GM08714 (cell line): ENCODE measurements around the gene MACO1.

ENCODE experiments used
- H3K4me3 ChIP-seq: fragments of 200-500 bp; sonication (Bioruptor generic); 2 replicates; pipeline ENCODE4 v1.5.1; 2014; ENCODE audit warnings: mild to moderate bottlenecking, low read length, inconsistent platforms
- ZNF274 ChIP-seq: IDR thresholded peaks from 2 replicates; pipeline ENCODE4 v1.6.1; 2012; ENCODE audit warnings: mild to moderate bottlenecking, low read depth, low read length

Gene MACO1

DNA sequence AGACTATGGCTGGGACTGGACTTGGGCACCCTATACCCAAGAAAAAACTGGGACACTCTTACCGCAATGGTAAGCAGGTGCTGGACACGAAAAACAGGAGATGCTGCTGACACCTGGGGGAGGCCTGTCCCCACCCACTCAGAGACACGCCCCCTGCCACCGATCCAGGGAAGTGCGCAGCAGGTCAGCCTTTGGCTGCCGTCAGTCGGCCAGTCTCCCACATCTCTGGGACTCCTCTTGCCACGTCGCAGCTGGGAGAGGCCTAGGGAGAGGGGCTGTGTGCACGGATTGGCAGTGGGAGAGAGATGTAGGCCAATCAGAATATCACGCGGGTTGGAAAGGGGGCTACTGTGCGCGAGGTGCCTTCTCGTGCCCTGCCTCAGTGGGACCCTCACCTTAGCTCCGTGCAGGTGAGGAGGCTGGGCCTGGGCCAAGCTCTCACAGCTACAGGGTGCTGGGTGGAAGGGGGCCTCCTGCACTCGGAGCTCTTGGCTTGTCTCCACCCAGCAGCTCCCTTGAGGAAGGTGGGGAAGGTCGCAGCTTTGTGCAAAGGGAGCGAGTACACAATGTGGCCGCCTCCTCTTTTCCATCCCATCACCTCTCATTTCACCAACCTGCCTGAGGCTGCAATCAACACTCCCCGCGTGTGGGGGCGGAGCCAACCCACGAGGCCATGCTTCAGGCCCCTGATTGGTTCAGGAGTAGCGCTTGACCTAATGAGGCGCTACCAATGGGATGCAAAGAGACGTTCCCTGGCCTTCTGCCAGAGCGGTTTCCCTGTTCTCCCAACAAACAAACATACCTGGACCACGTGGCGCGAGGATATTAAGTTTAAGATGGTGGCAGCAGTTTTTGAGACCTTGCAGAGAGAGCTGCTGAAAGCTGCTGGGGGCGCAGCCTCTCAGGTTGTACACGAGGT is 87.0 kb downstream of the MACO1 start:
- no peak overlapping the region for H3K4me3 ChIP-seq
- no peak for TF ChIP-seq ZNF274

GRCh38 chr1:25519624-25520023 is 88.9 kb downstream of the MACO1 start:
- no peak overlapping the region for H3K4me3 ChIP-seq
- TF ChIP-seq ZNF274: no peak

- H3K4me3 ChIP-seq: no peak overlapping the region
- TF ChIP-seq ZNF274: no peak
These were observed 89.9 kb downstream of the MACO1 start for GRCh38 chr1:25520446-25521061.

DNA sequence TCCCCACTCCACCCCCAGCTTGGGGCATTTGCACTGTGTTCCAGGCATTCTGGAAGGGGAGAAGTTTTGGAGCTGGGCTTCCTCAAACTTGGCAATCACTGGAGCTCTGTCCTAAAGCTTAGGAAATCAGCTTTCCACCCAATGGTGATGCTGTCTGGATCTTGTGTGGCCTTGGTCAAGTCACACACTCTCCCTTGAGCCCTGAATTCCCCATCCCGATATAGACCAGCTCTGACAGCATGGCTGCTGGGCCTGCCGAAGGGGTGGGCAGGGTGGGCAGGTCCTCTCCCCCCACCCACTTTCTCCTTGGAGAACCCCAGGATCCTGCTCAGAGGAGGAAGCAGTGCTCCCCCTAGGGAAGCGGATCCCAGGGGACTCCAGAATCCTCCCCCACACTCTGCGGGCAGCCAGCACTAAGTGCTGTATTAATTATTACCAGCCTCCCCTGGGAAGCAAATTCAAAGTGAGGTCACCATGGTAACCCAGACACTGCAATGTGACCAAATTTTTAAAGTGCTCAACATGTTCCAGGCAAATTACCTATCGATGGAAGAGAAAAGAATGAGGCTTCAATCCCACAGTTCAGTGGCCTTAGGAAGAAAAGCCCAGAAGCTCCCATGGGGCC is 91.4 kb downstream of the MACO1 start:
- no peak for TF ChIP-seq ZNF274

DNA sequence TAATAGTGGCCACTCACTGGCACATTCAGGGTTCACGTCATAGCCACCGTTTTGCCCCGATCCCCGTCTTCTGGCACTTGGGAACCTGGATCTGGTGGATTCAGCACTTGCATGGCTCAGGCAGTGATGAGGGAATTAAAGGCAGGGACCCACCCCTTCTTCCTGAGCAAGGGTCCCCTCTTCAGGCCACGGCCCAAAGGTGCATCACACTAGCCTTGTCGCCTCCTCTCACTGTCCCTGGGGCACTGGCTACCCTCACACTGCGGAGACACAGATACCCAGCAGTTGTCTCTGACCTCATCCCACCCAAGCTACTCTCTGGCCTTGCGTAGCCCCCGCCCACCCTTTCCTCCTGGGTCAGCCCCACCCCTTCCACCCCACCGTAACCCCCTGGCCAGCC is 92.8 kb downstream of the MACO1 start:
- no peak overlapping the region for H3K4me3 ChIP-seq
- TF ChIP-seq ZNF274: no peak

More for the DNA sequence above, 91.4 kb downstream of the MACO1 start:
- no peak overlapping the region for H3K4me3 ChIP-seq

DNA sequence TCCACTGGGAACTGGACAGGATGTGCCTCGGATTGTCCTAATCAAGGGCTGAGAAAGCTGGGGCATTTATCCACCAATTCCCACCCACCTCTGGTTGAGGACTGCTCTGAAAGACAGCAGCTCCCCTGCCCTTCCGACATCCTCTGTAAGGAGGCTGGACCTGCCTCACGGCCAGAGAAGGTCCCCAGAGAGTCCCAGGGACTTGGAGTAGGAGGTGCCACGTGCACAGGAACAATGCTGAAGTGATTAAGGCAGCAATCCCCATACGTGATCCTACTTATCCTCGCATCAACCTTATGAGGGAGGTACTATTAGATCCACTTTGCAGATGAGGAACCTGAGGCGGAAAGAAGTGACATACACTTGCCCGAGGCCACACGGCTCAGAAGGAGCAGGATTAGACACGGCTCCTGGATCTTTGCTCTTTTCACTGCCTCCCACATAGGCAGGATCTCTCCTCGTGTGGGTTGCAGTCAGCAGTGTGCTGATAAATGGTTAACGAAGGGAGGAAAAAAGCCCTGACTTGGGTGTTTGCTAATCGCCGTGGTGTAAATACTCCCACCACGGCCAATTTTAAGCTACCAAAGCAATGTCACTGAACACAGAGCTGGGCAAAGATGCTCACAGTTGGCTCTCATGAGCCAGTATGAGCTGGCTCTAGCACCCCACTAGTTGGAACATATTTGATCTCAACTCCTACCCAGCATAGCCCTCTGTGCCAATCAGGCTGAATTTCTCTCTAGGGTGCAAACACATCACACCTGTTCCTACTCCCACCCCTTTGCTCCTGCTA is 94.1 kb downstream of the MACO1 start:
- H3K4me3 ChIP-seq: no peak overlapping the region
- TF ChIP-seq ZNF274: no peak

- H3K4me3 ChIP-seq: no peak overlapping the region
- no peak for TF ChIP-seq ZNF274
These were observed 94.6 kb downstream of the MACO1 start for GRCh38 chr1:25525361-25525688.

DNA sequence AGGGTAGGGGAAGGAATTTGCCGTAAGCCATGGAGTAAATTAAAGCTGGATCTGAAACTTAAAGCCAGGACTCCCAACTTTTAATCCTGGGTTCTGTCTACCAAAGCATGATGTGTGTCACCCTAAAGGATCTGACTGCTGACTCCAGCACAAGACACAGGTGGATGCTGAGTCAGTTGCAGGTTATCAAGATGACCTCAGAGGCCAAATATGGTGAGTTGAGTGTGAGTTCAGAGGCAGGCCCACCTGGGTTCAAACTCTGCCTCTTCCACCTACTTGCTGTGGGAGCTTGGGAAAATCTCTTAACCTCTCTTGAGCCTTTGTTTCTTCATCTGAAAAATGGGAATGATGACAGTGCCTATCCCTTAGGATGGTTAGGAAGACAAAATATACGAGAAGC is 96.1 kb downstream of the MACO1 start:
- TF ChIP-seq ZNF274: no peak
- H3K4me3 ChIP-seq: no peak overlapping the region

DNA sequence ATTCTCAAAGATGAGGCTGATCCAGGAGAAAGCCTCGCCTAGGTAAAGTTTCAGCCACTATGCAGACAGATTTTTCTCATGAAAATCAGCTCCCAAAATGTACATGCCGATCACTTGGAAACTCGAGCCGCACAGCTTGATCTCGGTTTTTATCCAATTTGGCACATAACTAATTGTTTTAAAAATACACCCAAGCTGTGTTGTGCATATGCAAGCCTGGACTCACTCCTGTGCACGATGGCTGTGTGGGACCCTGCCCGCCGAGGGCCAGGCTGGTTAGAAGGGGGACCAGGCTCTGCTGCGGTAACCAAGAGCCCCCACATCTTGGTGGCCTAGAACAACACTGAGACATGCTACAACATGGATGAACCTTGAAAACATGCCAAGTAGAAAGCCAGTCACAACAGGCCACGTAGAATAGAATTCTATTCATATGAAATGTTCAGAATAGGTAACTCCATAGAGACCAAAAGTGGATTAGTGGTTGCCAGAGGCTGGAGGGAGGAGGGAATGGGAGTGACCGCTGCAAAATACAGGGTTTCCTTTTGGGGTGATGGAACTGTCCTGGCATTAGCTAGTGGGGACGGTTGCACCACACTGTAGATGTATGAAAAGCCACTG is 96.6 kb downstream of the MACO1 start:
- no peak for TF ChIP-seq ZNF274
- no peak overlapping the region for H3K4me3 ChIP-seq

GRCh38 chr1:25527946-25528595 is 97.4 kb downstream of the MACO1 start:
- no peak for TF ChIP-seq ZNF274

DNA sequence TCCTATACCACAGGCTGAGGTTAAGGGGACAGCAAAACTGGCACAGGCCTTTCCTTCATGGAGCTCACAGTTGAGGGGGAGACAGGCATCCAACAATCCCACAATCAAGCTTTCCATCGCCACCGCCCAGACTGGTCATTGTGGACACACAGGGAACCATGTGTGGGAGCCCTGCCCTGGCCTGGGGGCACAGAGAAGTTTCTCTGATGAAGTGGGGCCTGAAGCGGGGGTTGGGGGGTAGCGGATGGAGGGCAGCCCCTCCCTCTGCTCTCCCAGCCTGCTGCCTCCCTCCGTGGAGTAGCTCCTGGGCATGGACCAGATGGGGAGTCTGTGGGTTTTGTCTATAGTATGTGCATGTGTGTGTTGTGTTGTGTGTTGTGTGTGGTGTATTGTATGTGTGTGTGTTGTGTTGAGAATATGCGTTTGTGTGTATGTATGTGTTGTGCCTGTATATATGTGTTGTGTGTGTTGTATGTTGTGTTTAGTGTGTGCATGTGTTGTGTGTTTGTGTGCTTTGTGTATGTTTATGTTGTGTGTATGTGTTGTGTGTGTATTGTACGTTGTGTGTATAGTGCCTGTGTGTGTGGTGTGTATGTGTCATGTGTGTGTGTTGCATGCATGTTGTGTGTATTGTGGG is 98.3 kb downstream of the MACO1 start:
- no peak overlapping the region for H3K4me3 ChIP-seq
- TF ChIP-seq ZNF274: no peak

More at GRCh38 chr1:25527946-25528595, 97.4 kb downstream of the MACO1 start:
- no peak overlapping the region for H3K4me3 ChIP-seq

DNA sequence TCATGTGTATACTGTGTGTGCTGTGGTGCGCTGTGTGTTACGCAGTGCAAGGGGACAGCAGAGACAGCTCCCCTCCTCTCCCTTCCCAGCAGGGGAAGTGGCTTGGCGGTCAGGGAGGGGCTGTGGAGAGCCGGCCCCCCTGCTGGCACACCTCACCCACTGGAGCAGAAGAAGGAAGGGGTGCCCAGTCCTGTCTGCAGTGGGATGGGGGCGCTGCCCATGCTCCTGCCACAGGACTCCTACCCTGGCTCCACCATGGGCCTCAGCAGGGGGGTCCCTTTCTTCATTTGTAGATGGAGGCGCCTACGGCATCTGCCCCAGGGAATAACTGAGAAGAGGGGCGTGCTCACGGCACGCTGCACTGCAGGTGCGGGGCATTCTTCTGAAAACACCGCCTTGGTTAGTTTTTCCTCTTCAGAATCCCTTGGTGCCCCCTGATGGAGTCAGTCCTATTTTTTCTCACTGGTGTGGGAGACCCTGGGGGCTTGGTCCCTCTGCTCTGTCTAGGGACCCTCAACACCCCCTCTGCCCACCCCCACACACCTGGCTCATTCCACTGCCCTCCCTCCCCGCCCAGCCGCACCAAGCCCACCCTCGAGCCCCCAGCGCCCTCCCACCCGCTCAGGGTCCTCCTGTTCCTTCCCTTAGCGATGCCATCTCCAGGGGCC is 99.0 kb downstream of the MACO1 start:
- H3K4me3 ChIP-seq: no peak overlapping the region
- TF ChIP-seq ZNF274: no peak
